Liver (tissue), 9 donors: ENCODE results near the gene ZNF777. TPM values are rescaled to one million over a fixed set of nuclear protein-coding genes. Genes with fewer than 3 reads are reported as not detected.

ENCODE experiments used
- DNase-seq: peaks from one replicate; pipeline ENCODE4 v3.0.0-alpha.2; 2017; ENCODE audit warnings: low spot score
- H3K27ac ChIP-seq, 2 donors: one replicate each; pipeline ENCODE4 v1.7.0; 2013; ENCODE audit warnings: inconsistent platforms in 2 of 2, low read length in 2 of 2, control low read depth in 1 of 2, low read depth in 1 of 2, mild to moderate bottlenecking in 1 of 2
- H3K27me3 ChIP-seq, 4 donors: one replicate each; pipeline versions ENCODE4 v1.6.1 to v1.7.0; 2013; ENCODE audit warnings: low read length in 3 of 4, inconsistent platforms in 1 of 4, mild to moderate bottlenecking in 1 of 4, moderate library complexity in 1 of 4; ENCODE audit not compliant: control insufficient read depth in 4 of 4, insufficient read depth in 4 of 4
- H3K36me3 ChIP-seq, 4 donors: one replicate each; pipeline versions ENCODE4 v1.6.1 to v1.7.0; 2013; ENCODE audit warnings: low read length in 3 of 4, mild to moderate bottlenecking in 3 of 4, low read depth in 1 of 4, moderate library complexity in 1 of 4; ENCODE audit not compliant: control insufficient read depth in 4 of 4, insufficient read depth in 3 of 4
- H3K4me1 ChIP-seq, 4 donors: one replicate each; pipeline versions ENCODE4 v1.6.1 to v1.7.0; 2013; ENCODE audit warnings: low read length in 3 of 4, mild to moderate bottlenecking in 3 of 4, moderate library complexity in 1 of 4; ENCODE audit not compliant: control insufficient read depth in 4 of 4, insufficient read depth in 4 of 4
- H3K4me3 ChIP-seq, 3 donors: one replicate each; pipeline versions ENCODE4 v1.6.1 to v1.7.0; 2013; ENCODE audit warnings: low read length in 3 of 3, control low read depth in 1 of 3, low read depth in 1 of 3, mild to moderate bottlenecking in 1 of 3
- H3K9ac ChIP-seq, 2 donors: one replicate each; pipeline ENCODE4 v1.7.0; 2013; ENCODE audit warnings: low read length in 2 of 2, mild to moderate bottlenecking in 2 of 2, moderate library complexity in 2 of 2, control low read depth in 1 of 2, low read depth in 1 of 2
- H3K9me3 ChIP-seq, 4 donors: one replicate each; pipeline versions ENCODE4 v1.6.1 to v1.7.0; 2013; ENCODE audit warnings: low read length in 3 of 4; ENCODE audit not compliant: control insufficient read depth in 4 of 4
- ATF3 ChIP-seq: IDR thresholded peaks from 2 replicates; pipeline ENCODE4 v1.6.1; 2016; ENCODE audit warnings: antibody characterized with exemption
- EGR1 ChIP-seq, 2 donors: IDR thresholded peaks; 2 replicates each; pipeline ENCODE4 v1.6.1; 2016 to 2018; ENCODE audit warnings: antibody characterized with exemption in 2 of 2, low read depth in 2 of 2
- FOXA1 ChIP-seq: IDR thresholded peaks from 2 replicates; pipeline ENCODE4 v1.6.1; 2016; ENCODE audit warnings: antibody characterized with exemption
- FOXA2 ChIP-seq: IDR thresholded peaks from 2 replicates; pipeline ENCODE4 v1.6.1; 2016; ENCODE audit warnings: antibody characterized with exemption
- GABPA ChIP-seq, 2 donors: IDR thresholded peaks in 1 of 2; conservative IDR thresholded peaks in 1 of 2; 2 replicates each; pipeline ENCODE4 v1.6.1; 2016; ENCODE audit warnings: antibody characterized with exemption in 2 of 2, mild to moderate bottlenecking in 1 of 2, moderate library complexity in 1 of 2
- HNF4A ChIP-seq, 2 donors: conservative IDR thresholded peaks; 2 replicates each; pipeline ENCODE4 v1.6.1; 2016; ENCODE audit warnings: antibody characterized with exemption in 2 of 2, mild to moderate bottlenecking in 2 of 2
- JUND ChIP-seq, 2 donors: IDR thresholded peaks; 2 replicates each; pipeline ENCODE4 v1.6.1; 2016; ENCODE audit warnings: antibody characterized with exemption in 2 of 2
- MAX ChIP-seq: IDR thresholded peaks from 2 replicates; pipeline ENCODE4 v1.6.1; 2016; ENCODE audit warnings: antibody characterized with exemption
- NR2F2 ChIP-seq: IDR thresholded peaks from 2 replicates; pipeline ENCODE4 v1.6.1; 2016; ENCODE audit warnings: antibody characterized with exemption
- RAD21 ChIP-seq, 2 donors: IDR thresholded peaks; 2 replicates each; pipeline ENCODE4 v1.6.1; 2016; ENCODE audit warnings: antibody characterized with exemption in 2 of 2, mild to moderate bottlenecking in 2 of 2
- RXRA ChIP-seq, 2 donors: IDR thresholded peaks; 2 replicates each; pipeline ENCODE4 v1.6.1; 2017 to 2018; ENCODE audit warnings: antibody characterized with exemption in 2 of 2, mild to moderate bottlenecking in 1 of 2
- SP1 ChIP-seq: IDR thresholded peaks from 2 replicates; pipeline ENCODE4 v1.6.1; 2018; ENCODE audit warnings: antibody characterized with exemption, mild to moderate bottlenecking
- TAF1 ChIP-seq: conservative IDR thresholded peaks from 2 replicates; pipeline ENCODE4 v1.6.1; 2016; ENCODE audit warnings: antibody characterized with exemption, mild to moderate bottlenecking
- YY1 ChIP-seq: IDR thresholded peaks from 2 replicates; pipeline ENCODE4 v1.6.1; 2016; ENCODE audit warnings: antibody characterized with exemption, mild to moderate bottlenecking
- ZBTB33 ChIP-seq: IDR thresholded peaks from 2 replicates; pipeline ENCODE4 v1.6.1; 2016; ENCODE audit warnings: antibody characterized with exemption
- WGBS: extraction: QIAGEN DNeasy Blood & Tissue Kit; methylation state at CpG from one replicate; pipeline ENCODE4 v1.1.7; 2013; 5-methylcytosine and 5-hydroxymethylcytosine counted together
- polyA plus RNA-seq, 2 donors: library from polyadenylated mRNA; stranded (reverse) in 1 of 2; unstranded in 1 of 2; fragments of 200-250 nt in 1 of 2; fragments of >200 nt in 1 of 2; fragmentation: Nextera tagmentation in 1 of 2; extraction: Ambion mirVana in 1 of 2; gene quantifications; one replicate each; pipeline versions ENCODE4 v1.2.1 to v1.2.3, GENCODE V29; 2013 to 2015
- total RNA-seq, 2 donors: library from RNA; depleted of rRNA; stranded (reverse); fragments of >200 nt; gene quantifications; one replicate each; pipeline ENCODE4 v1.2.3, GENCODE V29; 2014
- TF ChIP-seq, protein P1 (sequence below): fragments of 150-350 bp; IDR thresholded peaks from 2 replicates; pipeline ENCODE4 v1.5.1; 2017; ENCODE audit warnings: improper control_type of control experiment, low read depth, low read length; ENCODE audit not compliant: missing input control
- donor health status: healthy.
- donor health status: healthy.
- donor health status: healthy.
- donor health status: healthy.
- donor health status: healthy.

Gene ZNF777
- total and polyA plus RNA-seq, 4 donors = 0.22 to 5.7 (median 4.1) TPM

GRCh38 chr7:149459540-149460452, 1.1 kb downstream of the ZNF777 start:
- no peaks in the 10 kb centered on the region for H3K27me3 ChIP-seq
- H3K4me1 ChIP-seq = peaks cover 5 to 19% (median 15%) of the 10 kb centered on the region in 4 donors
- 2% methylated on average over 145 of the region's 145 CpGs for WGBS
- H3K4me3 ChIP-seq = peak overlapping the region; percentile 27 to 97 (median 67)
- no peak for DNase-seq
- no peaks in the 10 kb centered on the region for H3K9me3 ChIP-seq
- no peak overlapping the region for H3K27ac ChIP-seq
- H3K36me3 ChIP-seq = peaks cover 0 to 8% (median 5%) of the 10 kb centered on the region in 4 donors
- no peak overlapping the region for H3K9ac ChIP-seq
- TF ChIP-seq NR2F2 (no peak), FOXA1 (no peak), HNF4A (conservative IDR thresholded peaks at IDR 0.05) (no peak), YY1 (no peak)

DNA sequence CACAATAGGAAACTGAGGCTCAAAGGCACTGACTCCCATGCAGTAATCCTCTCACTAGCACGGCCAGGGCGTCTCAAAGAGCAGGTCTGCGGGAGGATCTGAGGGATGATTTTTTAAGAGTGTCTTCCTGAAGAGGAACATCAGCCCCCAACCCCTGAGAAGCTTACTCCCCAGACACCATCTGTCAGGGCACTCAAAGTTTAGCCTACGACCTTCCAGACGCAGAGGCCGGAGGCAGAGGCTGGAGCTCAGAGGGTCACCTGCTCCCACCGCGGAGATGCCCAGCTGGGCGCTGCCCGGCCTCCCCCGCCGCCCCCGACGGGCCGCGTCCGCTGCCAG, 1.7 kb downstream of the ZNF777 start:
- DNase-seq = no peak
- TF ChIP-seq GABPA (IDR thresholded peaks at IDR 0.05 in 1 of 2, conservative IDR thresholded peaks at IDR 0.05 in 1 of 2) (no peak), NR2F2 (no peak), RAD21 (IDR thresholded peaks at IDR 0.05) (no peak), RXRA (IDR thresholded peaks at IDR 0.05) (no peak)
- TF ChIP-seq, protein P1, sequence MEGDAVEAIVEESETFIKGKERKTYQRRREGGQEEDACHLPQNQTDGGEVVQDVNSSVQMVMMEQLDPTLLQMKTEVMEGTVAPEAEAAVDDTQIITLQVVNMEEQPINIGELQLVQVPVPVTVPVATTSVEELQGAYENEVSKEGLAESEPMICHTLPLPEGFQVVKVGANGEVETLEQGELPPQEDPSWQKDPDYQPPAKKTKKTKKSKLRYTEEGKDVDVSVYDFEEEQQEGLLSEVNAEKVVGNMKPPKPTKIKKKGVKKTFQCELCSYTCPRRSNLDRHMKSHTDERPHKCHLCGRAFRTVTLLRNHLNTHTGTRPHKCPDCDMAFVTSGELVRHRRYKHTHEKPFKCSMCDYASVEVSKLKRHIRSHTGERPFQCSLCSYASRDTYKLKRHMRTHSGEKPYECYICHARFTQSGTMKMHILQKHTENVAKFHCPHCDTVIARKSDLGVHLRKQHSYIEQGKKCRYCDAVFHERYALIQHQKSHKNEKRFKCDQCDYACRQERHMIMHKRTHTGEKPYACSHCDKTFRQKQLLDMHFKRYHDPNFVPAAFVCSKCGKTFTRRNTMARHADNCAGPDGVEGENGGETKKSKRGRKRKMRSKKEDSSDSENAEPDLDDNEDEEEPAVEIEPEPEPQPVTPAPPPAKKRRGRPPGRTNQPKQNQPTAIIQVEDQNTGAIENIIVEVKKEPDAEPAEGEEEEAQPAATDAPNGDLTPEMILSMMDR = no peak
- H3K4me1 ChIP-seq = peaks cover 5 to 19% (median 15%) of the 10 kb centered on the region in 4 donors
- no peaks in the 10 kb centered on the region for H3K9me3 ChIP-seq
- 37% methylated on average over 17 of the region's 17 CpGs for WGBS
- peak overlapping the region in 2 of 3 donors; percentile 27 to 97 for H3K4me3 ChIP-seq
- no peak overlapping the region for H3K9ac ChIP-seq
- H3K27ac ChIP-seq = no peak overlapping the region
- H3K27me3 ChIP-seq = no peaks in the 10 kb centered on the region
- peaks cover 4 to 14% (median 11%) of the 10 kb centered on the region in 4 donors for H3K36me3 ChIP-seq

DNA sequence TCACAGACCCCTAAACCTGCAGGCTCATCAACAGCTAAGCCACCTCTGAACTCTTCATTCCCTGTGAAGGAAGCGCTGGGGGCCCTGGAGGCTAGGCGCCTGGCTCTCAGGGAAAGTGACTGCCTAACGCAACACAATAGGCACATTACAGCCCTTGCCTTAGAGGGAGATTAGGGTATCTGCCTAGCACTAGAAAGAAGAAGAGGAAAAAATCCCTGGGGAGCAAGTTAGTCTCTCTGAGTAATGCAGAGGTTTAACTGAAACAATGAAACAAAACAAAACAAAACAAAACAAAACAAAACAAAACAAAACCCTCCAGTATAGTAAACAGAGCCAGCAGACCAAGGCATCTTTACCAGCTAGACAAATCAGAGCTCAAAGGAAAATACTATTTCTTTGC, 2.6 kb downstream of the ZNF777 start:
- no peak overlapping the region for H3K27ac ChIP-seq
- H3K9me3 ChIP-seq = no peaks in the 10 kb centered on the region
- no peak overlapping the region for H3K9ac ChIP-seq
- H3K4me3 ChIP-seq = no peak overlapping the region
- DNase-seq = no peak
- no peaks in the 10 kb centered on the region for H3K27me3 ChIP-seq
- 92% methylated on average over 3 of the region's 3 CpGs for WGBS
- H3K4me1 ChIP-seq = peaks cover 5 to 19% (median 15%) of the 10 kb centered on the region in 4 donors
- peaks cover 12 to 23% (median 15%) of the 10 kb centered on the region in 4 donors for H3K36me3 ChIP-seq
- TF ChIP-seq GABPA (IDR thresholded peaks at IDR 0.05 in 1 of 2, conservative IDR thresholded peaks at IDR 0.05 in 1 of 2) (no peak), MAX (no peak), RXRA (IDR thresholded peaks at IDR 0.05) (no peak), ZBTB33 (no peak), HNF4A (conservative IDR thresholded peaks at IDR 0.05) (no peak), JUND (IDR thresholded peaks at IDR 0.05) (no peak), NR2F2 (no peak), TAF1 (no peak), EGR1 (IDR thresholded peaks at IDR 0.05; ENCODE audit: low read depth in 2 of 2) (no peak), SP1 (no peak), ATF3 (no peak), YY1 (no peak), FOXA2 (no peak), RAD21 (IDR thresholded peaks at IDR 0.05) (no peak), FOXA1 (no peak)
- TF ChIP-seq, protein P1 = no peak
